A549 (cell line): ENCODE results near the gene KIAA2012. TPM values are rescaled to one million over a fixed set of nuclear protein-coding genes. Genes with fewer than 3 reads are reported as not detected.
"Not testable (repeated sequence)": the region's sequence is repeated elsewhere in the genome, so short reads cannot be mapped to it uniquely, and the experiment has no call there.

ENCODE experiments used
- ATAC-seq, 2 experiments: fragments of 200-7000 bp in 1 of 2; fragments of >200 bp in 1 of 2; cut with Nextera tagmentation in 1 of 2; cut with Tn5 transposase in 1 of 2; 3 replicates each; pipeline versions ENCODE4 v1.8.0 to v1.9.1; 2018 to 2020; ENCODE audit warnings: mild to moderate bottlenecking in 1 of 2, moderate library complexity in 1 of 2
- CTCF ChIA-PET: fragments of 300-600 bp; sonication (Branson Sonifier 250); formaldehyde crosslinking; extraction: SDS; loops from one replicate; lab custom pipeline; 2021; ENCODE audit warnings: antibody characterized with exemption, inconsistent platforms; lab: Yijun Ruan, JAX
- POLR2A ChIA-PET: fragments of 350-600 bp; formaldehyde crosslinking; extraction: SDS; loops from one replicate; lab custom pipeline; 2021; ENCODE audit warnings: antibody characterized with exemption, inconsistent platforms; lab: Yijun Ruan, JAX
- DNase-seq, 2 experiments: peaks; one replicate each; pipeline versions ENCODE4 v3.0.0 to v3.0.0-alpha.2; 2011 to 2016; ENCODE audit warnings: low read depth in 1 of 2, low spot score in 1 of 2
- FAIRE-seq: peaks from 2 replicates; lab custom pipeline; 2011; peaks lifted over from hg19 to GRCh38; lab: Jason Lieb, UNC
- H3K27ac ChIP-seq, 2 experiments: fragments of >200 bp; sonication (Bioruptor Twin); formaldehyde crosslinking; 3 replicates each; pipeline ENCODE4 v1.5.1; 2016 to 2017
- H3K4me1 ChIP-seq: fragments of >200 bp; sonication (Bioruptor Twin); formaldehyde crosslinking; 3 replicates; pipeline ENCODE4 v1.6.1; 2016
- H3K4me2 ChIP-seq: fragments of >200 bp; sonication (Bioruptor Twin); formaldehyde crosslinking; 3 replicates; pipeline ENCODE4 v1.6.1; 2016
- H3K4me3 ChIP-seq: fragments of >200 bp; sonication (Bioruptor Twin); formaldehyde crosslinking; 3 replicates; pipeline ENCODE4 v1.5.1; 2016
- H3K9me3 ChIP-seq: fragments of >200 bp; sonication (Bioruptor Twin); formaldehyde crosslinking; 3 replicates; pipeline ENCODE4 v1.6.1; 2016
- CTCF ChIP-seq: fragments of >200 bp; sonication (Bioruptor Twin); formaldehyde crosslinking; IDR thresholded peaks from 3 replicates; pipeline ENCODE4 v1.5.1; 2016
- EHF ChIP-seq: fragments of 250-450 bp; sonication (Bioruptor Pico); IDR thresholded peaks from 2 replicates; pipeline ENCODE4 v1.5.0; 2020; ENCODE audit warnings: mild to moderate bottlenecking
- ELK1 ChIP-seq: fragments of 150-350 bp; IDR thresholded peaks from 2 replicates; pipeline ENCODE4 v1.6.1; 2014; ENCODE audit warnings: low read depth, mild to moderate bottlenecking, low read length
- EP300 ChIP-seq, 2 experiments: fragments of >200 bp; sonication (Bioruptor Twin); formaldehyde crosslinking; IDR thresholded peaks; 2 replicates in 1 of 2; 3 replicates in 1 of 2; pipeline ENCODE4 v1.6.1; 2016 to 2017
- ESRRA ChIP-seq: fragments of 150-350 bp; IDR thresholded peaks from 2 replicates; pipeline ENCODE4 v1.6.1; 2014; ENCODE audit warnings: mild to moderate bottlenecking, low read length, borderline replicate concordance
- FOSB ChIP-seq: fragments of 250-450 bp; sonication (Bioruptor Pico); IDR thresholded peaks from 2 replicates; pipeline ENCODE4 v1.5.0; 2020; ENCODE audit warnings: mild to moderate bottlenecking, moderate library complexity
- HES2 ChIP-seq: fragments of >200 bp; sonication (Bioruptor Twin); formaldehyde crosslinking; IDR thresholded peaks from 2 replicates; pipeline ENCODE4 v1.6.1; 2016
- HEYL ChIP-seq: fragments of 250-450 bp; sonication (Bioruptor Pico); IDR thresholded peaks from 2 replicates; pipeline ENCODE4 v1.8.0; 2021; ENCODE audit warnings: mild to moderate bottlenecking, moderate library complexity
- HOXB13 ChIP-seq: fragments of 250-450 bp; sonication (Bioruptor Pico); IDR thresholded peaks from 2 replicates; pipeline ENCODE4 v1.5.0; 2020; ENCODE audit warnings: low read depth, mild to moderate bottlenecking, moderate library complexity
- JUN ChIP-seq, 2 experiments: fragments of >200 bp; sonication (Bioruptor Twin); formaldehyde crosslinking; IDR thresholded peaks; 2 replicates in 1 of 2; 3 replicates in 1 of 2; pipeline ENCODE4 v1.6.1; 2016 to 2017
- JUNB ChIP-seq: fragments of >200 bp; sonication (Bioruptor Twin); formaldehyde crosslinking; IDR thresholded peaks from 2 replicates; pipeline ENCODE4 v1.6.1; 2016
- MAZ ChIP-seq: fragments of 150-350 bp; IDR thresholded peaks from 2 replicates; pipeline ENCODE4 v1.6.1; 2014; ENCODE audit warnings: antibody characterized with exemption, low read depth, low read length, borderline replicate concordance
- NPAS2 ChIP-seq: fragments of 250-450 bp; sonication (Bioruptor Pico); IDR thresholded peaks from 2 replicates; pipeline ENCODE4 v1.8.0; 2022; ENCODE audit warnings: mild to moderate bottlenecking, moderate library complexity, borderline replicate concordance
- PBX3 ChIP-seq: IDR thresholded peaks from 2 replicates; pipeline ENCODE4 v1.6.1; 2012
- PHF8 ChIP-seq: fragments of 200-600 bp; sonication (generic); IDR thresholded peaks from 2 replicates; pipeline ENCODE4 v1.6.1; 2016; ENCODE audit warnings: low read depth, mild to moderate bottlenecking, antibody characterized with exemption, moderate library complexity, borderline replicate concordance
- POLR2A ChIP-seq: IDR thresholded peaks from 2 replicates; pipeline ENCODE4 v1.6.1; 2012; ENCODE audit warnings: mild to moderate bottlenecking, low read length
- POLR2AphosphoS2 ChIP-seq: conservative IDR thresholded peaks from 2 replicates; pipeline ENCODE4 v1.6.1; 2012; ENCODE audit warnings: low read length, improper control_type of control experiment, inconsistent platforms
- RARB ChIP-seq: fragments of 250-450 bp; sonication (Bioruptor Pico); IDR thresholded peaks from 2 replicates; pipeline ENCODE4 v1.8.0; 2021; ENCODE audit warnings: mild to moderate bottlenecking, moderate library complexity
- RCOR1 ChIP-seq: fragments of 150-350 bp; IDR thresholded peaks from 2 replicates; pipeline ENCODE4 v1.6.1; 2014; ENCODE audit warnings: antibody characterized with exemption, low read length, low read depth
- SMC3 ChIP-seq: fragments of >200 bp; sonication (Bioruptor Twin); formaldehyde crosslinking; IDR thresholded peaks from 3 replicates; pipeline ENCODE4 v1.6.1; 2018; ENCODE audit warnings: inconsistent platforms
- SREBF2 ChIP-seq: fragments of 450-650 bp; IDR thresholded peaks from 2 replicates; pipeline ENCODE4 v1.6.1; 2014; ENCODE audit warnings: mild to moderate bottlenecking, moderate library complexity
- USF2 ChIP-seq: fragments of 450-650 bp; IDR thresholded peaks from 2 replicates; pipeline ENCODE4 v1.6.1; 2014; ENCODE audit warnings: antibody characterized with exemption
- WGBS: methylation state at CpG from one replicate; pipeline ENCODE4 v1.1.6; 2017; ENCODE audit errors: missing lambda C conversion rate; 5-methylcytosine and 5-hydroxymethylcytosine counted together
- polyA plus RNA-seq, 4 experiments: library from polyadenylated mRNA; depleted of rRNA in 3 of 4; stranded (reverse); fragments of >200 nt; fragmentation: RNase III in 1 of 4; extraction: RNeasy Plus Mini Kit Qiagen cat#74134 plus additional on column Dnase treatment in 1 of 4; gene quantifications; 2 replicates in 3 of 4; 3 replicates in 1 of 4; pipeline ENCODE4 v1.2.3, GENCODE V29; 2011 to 2017

The KIAA2012 gene
- polyA plus RNA-seq, 2 of the 4 experiments (the other 2 are of a cell fraction), result 0.01 to 0.04 TPM

- H3K4me1 ChIP-seq, DNase-seq, POLR2A ChIA-PET, H3K4me2 ChIP-seq, FAIRE-seq, H3K9me3 ChIP-seq, ATAC-seq, H3K27ac ChIP-seq, H3K4me3 ChIP-seq: not testable (repeated sequence)
- CTCF ChIA-PET, result interaction anchor here (2.1 kb wide), 1 partner anchor 11 kb away, joined by 7 read pairs; no protein-coding TSS in a partner anchor
- WGBS, result 91% methylated on average over 5 of the region's 5 CpGs
These were observed 174.7 kb downstream of the KIAA2012 start for GRCh38 chr2:202247710-202248109.

GRCh38 chr2:202249521-202250253, 176.6 kb downstream of the KIAA2012 start:
- ChIA-PET CTCF (interaction anchor here (2.1 kb wide), 1 partner anchor 13 kb away, joined by 7 read pairs; no protein-coding TSS in a partner anchor), POLR2A (no interaction called here)
- Histone ChIP-seq H3K4me1 (no peaks in the 10 kb centered on the region), H3K4me3 (no peak overlapping the region), H3K9me3 (peaks cover 4% of the 10 kb centered on the region; the same call in 2 of the 3 replicates), H3K4me2 (no peak overlapping the region), H3K27ac (no peak overlapping the region)
- 74% methylated on average over 10 of the region's 10 CpGs for WGBS
- DNase-seq (no peak), FAIRE-seq (no peak), ATAC-seq (no peak)
- TF ChIP-seq PHF8 (no peak), JUN (IDR thresholded peaks at IDR 0.05) (no peak), EHF (CRISPR knock-in tag) (no peak), HOXB13 (CRISPR knock-in tag) (no peak), PBX3 (no peak), SREBF2 (no peak), NPAS2 (CRISPR knock-in tag) (no peak), MAZ (no peak), CTCF (no peak), SMC3 (no peak), EP300 (IDR thresholded peaks at IDR 0.05) (no peak), ELK1 (no peak), POLR2AphosphoS2 (no peak), RCOR1 (no peak), JUNB (no peak), USF2 (no peak)

GRCh38 chr2:202251494-202251893, 178.4 kb downstream of the KIAA2012 start:
- H3K4me3 ChIP-seq, result no peak overlapping the region
- TF ChIP-seq FOSB (CRISPR knock-in tag) (no peak), PHF8 (no peak), HES2 (no peak), HEYL (CRISPR knock-in tag) (no peak), RARB (no peak), ESRRA (no peak), POLR2A (no peak), SMC3 (no peak)
- no peak for ATAC-seq
- no peak overlapping the region for H3K27ac ChIP-seq
- ChIA-PET POLR2A (no interaction called here), CTCF (interaction anchor here (0.6 kb wide), 1 partner anchor 1538 kb away, joined by 3 read pairs; no protein-coding TSS in a partner anchor)
- no peaks in the 10 kb centered on the region for H3K4me1 ChIP-seq
- 69% methylated on average over 5 of the region's 5 CpGs for WGBS
- H3K4me2 ChIP-seq, result no peak overlapping the region
- DNase-seq, result no peak
- peaks cover 4% of the 10 kb centered on the region; the same call in 2 of the 3 replicates for H3K9me3 ChIP-seq
- FAIRE-seq, result no peak
